NCI-H1417 treated with DMSO at 0.1 percent for 48 hours (cell line): ENCODE data around the gene BTBD2.

Experiments
- DNase-seq: peaks from one replicate; lab custom pipeline; 2025; lab: John Stamatoyannopoulos, UW

BTBD2 gene

GRCh38 chr19:1959928-1960589 is 55.5 kb downstream of the BTBD2 start:
- no peak for DNase-seq

- no peak for DNase-seq
These were observed 57.8 kb downstream of the BTBD2 start for GRCh38 chr19:1957562-1958248.

- DNase-seq = no peak
These were observed 58.5 kb downstream of the BTBD2 start for GRCh38 chr19:1956868-1957492.

GRCh38 chr19:1956122-1956494 is 59.4 kb downstream of the BTBD2 start:
- DNase-seq = no peak

GRCh38 chr19:1955171-1956121 is 60.1 kb downstream of the BTBD2 start:
- DNase-seq = no peak

GRCh38 chr19:1954532-1954933 is 61.0 kb downstream of the BTBD2 start:
- no peak for DNase-seq

- no peak for DNase-seq
These were observed 61.9 kb downstream of the BTBD2 start for GRCh38 chr19:1953441-1954094.

- DNase-seq = no peak
These were observed 62.5 kb downstream of the BTBD2 start for GRCh38 chr19:1953037-1953436.

GRCh38 chr19:1952635-1953034 is 62.9 kb downstream of the BTBD2 start:
- no peak for DNase-seq

- DNase-seq = no peak
These were observed 64.9 kb downstream of the BTBD2 start for GRCh38 chr19:1950640-1951039.

- DNase-seq = no peak
These were observed 66.0 kb downstream of the BTBD2 start for GRCh38 chr19:1949304-1950101.

GRCh38 chr19:1947651-1948209 is 67.8 kb downstream of the BTBD2 start:
- DNase-seq = no peak

- no peak for DNase-seq
These were observed 69.6 kb downstream of the BTBD2 start for GRCh38 chr19:1945899-1946298.

- no peak for DNase-seq
These were observed 70.5 kb downstream of the BTBD2 start for GRCh38 chr19:1944916-1945561.

GRCh38 chr19:1944088-1944915 is 71.2 kb downstream of the BTBD2 start:
- DNase-seq = no peak

GRCh38 chr19:1943661-1944087 is 71.8 kb downstream of the BTBD2 start:
- DNase-seq = no peak

- DNase-seq = no peak
These were observed 72.5 kb downstream of the BTBD2 start for GRCh38 chr19:1942934-1943555.

- DNase-seq = no peak
These were observed 73.2 kb downstream of the BTBD2 start for GRCh38 chr19:1942078-1942933.
